HG03039 (cell line): Measurements from ENCODE around the gene GPR176.
"Not testable (repeated sequence)": the region's sequence is repeated elsewhere in the genome, so short reads cannot be mapped to it uniquely, and the experiment has no call there.

Experiments
- ATAC-seq: cut with Tn5 transposase; IDR thresholded peaks from one replicate; pipeline ENCODE4 v1.9.1; 2021; ENCODE audit warnings: mild to moderate bottlenecking, moderate library complexity; ENCODE audit not compliant: unreplicated experiment

The GPR176 gene

DNA sequence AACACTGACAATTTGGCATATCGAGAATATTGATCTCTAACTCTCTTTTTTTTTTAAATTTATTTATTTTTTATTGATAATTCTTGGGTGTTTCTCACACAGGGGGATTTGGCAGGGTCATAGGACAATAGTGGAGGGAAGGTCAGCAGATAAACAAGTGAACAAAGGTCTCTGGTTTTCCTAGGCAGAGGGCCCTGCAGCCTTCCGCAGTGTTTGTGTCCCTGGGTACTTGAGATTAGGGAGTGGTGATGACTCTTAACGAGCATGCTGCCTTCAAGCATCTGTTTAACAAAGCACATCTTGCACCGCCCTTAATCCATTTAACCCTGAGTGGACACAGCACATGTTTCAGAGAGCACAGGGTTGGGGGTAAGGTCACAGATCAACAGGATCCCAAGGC lies 27.0 kb downstream of the GPR176 start:
- not testable (repeated sequence) for ATAC-seq

- no peak for ATAC-seq
Measured at GRCh38 chr15:39892418-39892817, 27.6 kb downstream of the GPR176 start.

DNA sequence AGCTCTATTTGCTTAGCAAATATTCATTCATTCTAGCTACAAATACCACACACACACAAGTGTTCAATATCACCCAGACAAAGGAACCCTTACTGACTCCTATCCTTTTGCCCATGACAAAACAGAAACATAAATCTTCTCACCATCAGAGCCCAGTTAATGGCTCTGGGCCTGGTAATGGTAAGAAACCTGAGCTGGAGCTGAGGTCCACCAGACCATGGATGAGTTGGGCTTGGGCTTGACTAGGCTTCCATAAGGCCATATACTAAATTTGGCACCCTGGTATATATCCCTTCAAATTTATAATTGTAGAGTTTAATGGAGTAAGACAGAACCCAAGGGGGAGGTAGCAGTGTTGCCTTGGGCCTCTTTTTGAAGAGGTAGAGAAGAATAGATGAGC lies 29.4 kb downstream of the GPR176 start:
- no peak for ATAC-seq

DNA sequence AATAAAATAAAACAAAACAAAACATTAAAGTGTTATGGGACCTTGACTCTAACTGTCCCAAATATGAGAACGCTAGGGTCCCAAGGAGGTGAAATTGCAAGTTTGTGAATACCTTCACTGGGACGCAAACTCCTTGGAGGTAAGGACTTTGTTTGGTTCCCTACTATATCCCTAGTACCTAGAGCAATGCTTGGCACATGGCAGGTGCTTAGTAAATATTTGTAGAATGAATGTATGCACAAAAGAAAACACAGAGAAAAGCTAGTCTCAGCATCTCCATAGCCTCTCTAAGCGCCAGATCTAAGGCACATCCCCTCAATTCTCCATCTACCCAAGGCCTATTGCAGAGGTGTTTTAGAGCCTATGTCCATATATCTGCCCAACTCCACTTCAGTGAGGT lies 30.5 kb downstream of the GPR176 start:
- ATAC-seq, result no peak

DNA sequence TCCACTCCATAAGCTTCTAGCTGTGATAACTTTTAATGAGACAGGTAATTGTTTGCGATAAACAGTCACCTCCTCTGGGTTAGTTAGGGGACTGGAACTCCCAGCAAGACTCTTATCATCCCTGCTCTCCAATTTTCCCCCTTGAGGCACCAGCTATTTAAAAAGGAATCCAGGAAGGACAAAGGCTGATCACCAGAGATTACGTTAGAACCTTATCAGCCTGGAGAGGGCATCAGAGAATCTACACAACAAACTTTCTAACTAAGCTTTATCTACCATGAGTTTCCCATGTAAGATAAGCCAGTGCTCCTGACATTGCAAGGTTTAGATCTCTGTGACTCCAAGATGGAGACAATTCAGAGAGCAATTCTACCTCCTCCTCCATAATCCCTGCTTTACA lies 31.3 kb downstream of the GPR176 start:
- ATAC-seq, result no peak

DNA sequence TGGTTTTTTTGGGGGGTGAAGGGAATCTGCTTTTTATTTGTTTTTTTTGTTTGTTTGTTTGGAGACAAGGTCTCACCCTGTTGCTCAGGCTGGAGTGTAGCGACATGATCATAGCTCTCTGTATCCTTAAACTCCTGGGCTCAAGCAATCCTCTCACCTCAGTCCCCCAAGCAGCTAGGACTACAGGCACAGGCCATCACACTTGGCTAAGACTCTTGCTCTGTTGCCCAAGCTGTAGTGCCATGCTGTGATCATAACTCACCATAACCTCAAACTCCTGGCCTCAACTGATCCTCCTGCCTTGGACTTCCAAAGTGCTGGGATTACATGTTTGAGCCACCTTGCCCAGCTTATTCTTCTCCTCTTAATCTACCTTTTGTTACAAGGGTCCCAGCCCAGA lies 31.8 kb downstream of the GPR176 start:
- ATAC-seq, result no peak

DNA sequence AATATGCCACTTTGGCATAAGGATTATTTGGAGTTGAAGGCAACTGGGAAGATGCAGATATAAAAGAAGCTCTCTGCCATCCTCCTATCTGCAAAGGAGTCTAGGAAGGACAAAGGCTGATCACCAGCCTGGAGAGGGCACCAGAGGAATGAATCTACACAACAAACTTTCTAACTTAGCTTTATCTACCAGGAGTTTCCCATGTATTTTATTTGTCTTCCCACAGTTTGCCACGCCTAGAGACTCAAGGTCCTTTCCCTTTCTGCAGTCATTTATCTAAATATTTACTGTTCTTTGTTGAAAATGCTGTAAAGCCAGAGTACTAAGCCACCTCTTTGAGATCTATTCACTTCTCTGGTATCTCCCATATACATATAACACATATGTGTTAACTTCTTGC lies 32.2 kb downstream of the GPR176 start:
- no peak for ATAC-seq

GRCh38 chr15:39887211-39887610 lies 32.9 kb downstream of the GPR176 start:
- no peak for ATAC-seq

GRCh38 chr15:39886418-39886817 lies 33.6 kb downstream of the GPR176 start:
- no peak for ATAC-seq

- no peak for ATAC-seq
Measured at GRCh38 chr15:39885099-39885777, 34.8 kb downstream of the GPR176 start.

DNA sequence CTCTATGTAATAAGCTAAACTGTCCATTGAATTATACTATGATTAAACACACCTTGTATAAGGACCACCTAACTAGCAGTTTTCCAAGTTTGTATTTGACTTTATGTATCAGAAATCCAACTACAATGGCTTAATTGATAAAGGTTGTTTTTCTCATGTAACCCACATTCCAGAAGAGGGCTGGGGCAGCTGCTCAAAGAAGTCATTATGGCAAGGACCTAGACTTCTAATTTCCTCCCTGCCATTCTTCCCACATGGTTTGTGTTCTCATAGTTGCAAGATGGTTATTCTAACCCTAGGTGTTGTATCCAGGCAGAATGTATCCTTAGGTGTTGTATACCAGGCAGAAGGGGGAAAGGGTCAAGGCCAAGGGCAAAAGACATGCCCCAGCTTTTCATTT lies 35.7 kb downstream of the GPR176 start:
- no peak for ATAC-seq

GRCh38 chr15:39882602-39883001 lies 37.5 kb downstream of the GPR176 start:
- no peak for ATAC-seq

DNA sequence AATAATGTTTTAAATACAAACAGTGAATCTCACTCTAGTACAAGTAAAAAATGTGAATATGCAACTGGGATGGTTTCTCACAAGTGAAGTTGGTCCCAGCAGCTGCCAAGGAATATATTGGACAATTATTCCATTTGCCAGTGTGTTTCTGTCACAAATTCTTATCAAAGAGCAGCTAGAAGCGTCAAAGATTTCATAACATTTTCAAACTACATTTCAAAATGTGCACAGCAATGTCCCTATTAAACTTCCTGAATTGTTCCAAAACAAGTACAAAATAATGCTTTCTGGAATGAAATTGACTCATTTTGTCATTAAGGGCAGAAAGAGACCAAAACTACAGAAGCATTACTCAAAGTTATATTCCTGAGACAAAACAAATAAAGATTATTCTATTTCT lies 38.3 kb downstream of the GPR176 start:
- ATAC-seq, result no peak

- no peak for ATAC-seq
Measured at GRCh38 chr15:39880718-39881387, 39.2 kb downstream of the GPR176 start.

GRCh38 chr15:39878406-39878785 lies 41.7 kb downstream of the GPR176 start:
- ATAC-seq, result no peak

GRCh38 chr15:39874890-39875549 lies 45.0 kb downstream of the GPR176 start:
- no peak for ATAC-seq

DNA sequence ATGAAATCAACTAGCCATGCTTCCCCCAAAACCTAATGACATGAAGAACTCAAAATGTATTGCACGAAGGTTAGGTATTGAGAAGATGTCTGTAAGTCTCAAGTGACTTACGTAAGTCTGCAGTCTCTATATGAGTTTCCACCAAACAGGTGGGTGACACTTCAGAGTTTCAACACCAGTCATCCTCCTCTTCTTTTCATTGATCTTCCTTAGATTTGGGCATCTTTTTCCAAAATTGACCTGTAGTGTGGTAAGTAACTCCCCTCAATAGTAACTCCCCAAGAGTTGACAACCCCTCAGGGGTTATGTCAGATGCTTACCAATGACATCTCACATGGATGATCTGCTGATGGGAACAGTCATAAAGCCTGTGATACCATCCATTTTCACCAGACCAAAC lies 46.1 kb downstream of the GPR176 start:
- ATAC-seq, result no peak

GRCh38 chr15:39870537-39870936 lies 49.5 kb downstream of the GPR176 start:
- ATAC-seq, result no peak

- ATAC-seq, result no peak
Measured at GRCh38 chr15:39869858-39870515, 50.1 kb downstream of the GPR176 start.

- ATAC-seq, result no peak
Measured at GRCh38 chr15:39869254-39869653, 50.8 kb downstream of the GPR176 start.

DNA sequence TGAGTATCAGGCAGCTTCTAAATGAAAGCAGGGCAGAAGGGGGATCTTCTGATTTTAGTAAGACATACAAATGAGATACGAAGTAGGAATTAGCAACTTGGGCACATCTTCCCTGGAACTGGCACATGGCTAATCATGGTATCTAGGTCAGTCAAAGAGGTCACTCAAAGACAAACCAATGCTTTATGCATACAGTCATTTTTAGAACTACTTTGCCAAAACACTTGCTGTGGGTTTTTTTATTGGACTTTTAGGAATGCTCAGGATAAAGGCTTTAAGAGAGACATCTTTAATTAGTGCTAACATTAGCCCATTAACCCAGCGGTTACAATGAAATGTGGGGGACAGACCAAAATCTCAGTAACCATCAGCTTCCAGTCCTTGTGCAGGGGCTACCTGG lies 51.7 kb downstream of the GPR176 start:
- ATAC-seq, result no peak

DNA sequence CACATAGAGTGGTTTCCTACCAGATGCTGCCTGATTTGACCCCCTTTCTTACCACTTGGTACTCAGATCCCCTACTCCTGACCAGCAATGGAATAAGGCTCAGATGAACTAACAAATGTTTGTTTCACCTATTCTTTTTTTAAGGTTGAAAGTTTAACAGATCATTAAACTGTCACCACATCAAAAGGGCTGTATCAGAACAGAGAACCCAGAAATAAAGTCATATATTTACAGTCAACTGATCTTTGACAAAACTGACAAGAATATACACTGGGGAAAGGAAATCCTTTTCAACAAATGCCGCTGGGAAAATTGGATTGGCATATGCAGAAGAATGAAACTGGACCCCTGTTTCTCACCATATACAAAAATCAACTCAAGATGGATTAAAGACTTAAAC lies 56.0 kb downstream of the GPR176 start:
- no peak for ATAC-seq
